ENCODE measurements around the gene ENPP6. TPM values are rescaled to one million over a fixed set of nuclear protein-coding genes. Genes with fewer than 3 reads are reported as not detected.

ENPP6 gene
- not detected in 2 replicates for total RNA-seq

DNA sequence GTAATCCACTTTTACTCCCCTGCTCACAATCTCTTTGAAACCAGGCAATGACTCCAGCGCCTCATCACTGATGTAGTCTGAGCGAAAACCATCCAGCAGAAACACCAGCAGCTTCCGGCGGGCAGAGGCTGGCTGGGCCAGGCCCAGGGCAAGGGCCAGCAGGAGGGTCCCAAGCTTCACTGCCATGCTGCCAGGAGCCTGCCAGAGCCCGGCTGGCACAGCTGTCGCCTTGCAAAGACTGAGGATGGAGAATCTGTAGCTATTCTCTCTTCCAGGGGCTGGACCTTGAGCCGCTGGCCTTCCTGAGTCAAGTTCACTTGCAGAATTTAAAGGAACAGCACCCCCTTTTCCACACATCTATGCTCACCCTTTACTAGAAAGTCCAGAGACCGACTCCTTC lies at the start of gene ENPP6:
Gene ENPP6, minus strand, starts transcription at position 240 of the 400 bp plus-strand sequence. Its CDS starts 54 bp downstream, at position 186.

